ENCODE results near the gene NRG2. TPM values are rescaled to one million over a fixed set of nuclear protein-coding genes. Genes with fewer than 3 reads are reported as not detected.

Gene NRG2
- total and polyA plus RNA-seq, 2 of the 4 experiments (the other 2 are of a cell fraction): 0.18 TPM; not detected in 1

GRCh38 chr5:139861889-139862207, 181.3 kb downstream of the NRG2 start:
- Histone ChIP-seq H3K18ac (ENCODE audit: low read depth, low read length) (no peak overlapping the region), H2BK20ac (ENCODE audit: low read depth, low read length) (no peak overlapping the region), H4K91ac (ENCODE audit: insufficient read depth, low read depth, low read length) (no peak overlapping the region), H3K79me1 (ENCODE audit: low read depth in 1 of 2, low read length in 2 of 2) (no peaks in the 10 kb centered on the region), H4K8ac (ENCODE audit: low read depth in 2 of 2, low read length in 2 of 2) (no peak overlapping the region), H3K36me3 (ENCODE audit: control insufficient read depth, insufficient read depth, low read length) (no peaks in the 10 kb centered on the region), H3K56ac (ENCODE audit: extremely low read depth, insufficient read depth, low read length) (no peak overlapping the region), H3K14ac (replicated peaks; ENCODE audit: low read depth, low read length) (no peak overlapping the region), H4K20me1 (ENCODE audit: insufficient read depth, low read length) (no peaks in the 10 kb centered on the region), H2BK15ac (ENCODE audit: low read depth, low read length) (no peak overlapping the region), H2BK120ac (ENCODE audit: low read depth, low read length) (no peak overlapping the region), H3K9ac (ENCODE audit: low read depth, low read length) (no peak overlapping the region), H3K27ac (ENCODE audit: insufficient read depth, low read length) (no peak overlapping the region), H3K4ac (ENCODE audit: low read depth, low read length) (no peak overlapping the region), H2AK9ac (replicated peaks; ENCODE audit: low read depth, low read length, poor library complexity) (no peak overlapping the region), H3K23ac (ENCODE audit: low read depth, low read length) (no peak overlapping the region), H3K27me3 (ENCODE audit: control insufficient read depth, insufficient read depth, low read length) (peaks cover 73% of the 10 kb centered on the region), H2AK5ac (ENCODE audit: low read depth, low read length) (no peak overlapping the region), H3K4me1 (ENCODE audit: control insufficient read depth, insufficient read depth, low read length) (no peaks in the 10 kb centered on the region), H2BK5ac (ENCODE audit: low read depth, low read length, poor library complexity, severe bottlenecking) (no peak overlapping the region), H2AFZ (replicated peaks; ENCODE audit: low read length, poor library complexity) (no peak overlapping the region), H3K9me3 (ENCODE audit: control insufficient read depth, insufficient read depth, low read length) (no peaks in the 10 kb centered on the region), H3K9me1 (ENCODE audit: insufficient read depth, low read length) (0 out of 2 replicates have a peak, but pooled peaks cover under 1% of the 10 kb centered on the region), H4K5ac (ENCODE audit: low read depth, low read length) (no peak overlapping the region), H3K4me3 (ENCODE audit: insufficient read depth, low read depth, low read length) (no peak overlapping the region), H3K4me2 (ENCODE audit: low read depth, low read length) (no peak overlapping the region)
- in situ Hi-C loops (cut with MboI; ENCODE audit: low sequenced_read_pairs): no loop called here
- ATAC-seq (ENCODE audit: low read depth) (no peak), DNase-seq (no peak)
- dilution Hi-C loops (cut with HindIII; ENCODE audit: low sequenced_read_pairs, unreplicated experiment): no loop called here
- ChIA-PET CTCF (interaction anchor here (2.6 kb wide), 1 partner anchor 75 kb away, joined by 11 read pairs; no protein-coding TSS in a partner anchor), POLR2A (ENCODE audit: unreplicated experiment) (no interaction called here)
- TF ChIP-seq CHD1 (IDR thresholded peaks at IDR 0.05; ENCODE audit: low read depth, low read length): no peak
- TF ChIP-seq MAFK (IDR thresholded peaks at IDR 0.05; ENCODE audit: low read depth, low read length): no peak
- no peak for TF ChIP-seq RCOR1 (IDR thresholded peaks at IDR 0.05; ENCODE audit: insufficient replicate concordance, low read length)
- intact Hi-C loops (cut with micrococcal nuclease): loop anchor here (5.0 kb wide), 1 partner anchor 105 kb away; no protein-coding TSS in a partner anchor
- no TSS peak for BruUV-seq (replicated peaks)
- 75% methylated on average over 1 of the region's 4 CpGs; no CpG with 5 or more reads in 1 of the 2 experiments for WGBS, 2 experiments (ENCODE audit: extremely low coverage in 2 of 2, insufficient read length in 1 of 2)

Measured in IMR-90 (cell line).